ENCODE results near the gene GPC1. TPM values are rescaled to one million over a fixed set of nuclear protein-coding genes. Genes with fewer than 3 reads are reported as not detected.

The GPC1 gene
- total RNA-seq, 1 donor from 2014 or later: 101 TPM

GRCh38 chr2:240501531-240501991 is 66.1 kb downstream of the GPC1 start:
- no peak for ATAC-seq

GRCh38 chr2:240502059-240502429 is 66.6 kb downstream of the GPC1 start:
- no peak for ATAC-seq

GRCh38 chr2:240502430-240503121 is 67.1 kb downstream of the GPC1 start:
- ATAC-seq: no peak

- ATAC-seq: no peak
Observed at GRCh38 chr2:240503375-240503774, 67.9 kb downstream of the GPC1 start.

- no peak for ATAC-seq
Observed at GRCh38 chr2:240503848-240504247, 68.4 kb downstream of the GPC1 start.

GRCh38 chr2:240505910-240506309 is 70.4 kb downstream of the GPC1 start:
- ATAC-seq: no peak

GRCh38 chr2:240506406-240507059 is 71.1 kb downstream of the GPC1 start:
- no peak for ATAC-seq

GRCh38 chr2:240507060-240507777 is 71.8 kb downstream of the GPC1 start:
- ATAC-seq: peak; percentile 8

- peak; percentile 5 for ATAC-seq
Observed at GRCh38 chr2:240507778-240508251, 72.4 kb downstream of the GPC1 start.

- ATAC-seq: no peak
Observed at GRCh38 chr2:240508832-240509545, 73.5 kb downstream of the GPC1 start.

- ATAC-seq: no peak
Observed at GRCh38 chr2:240509667-240510512, 74.4 kb downstream of the GPC1 start.

GRCh38 chr2:240510513-240511210 is 75.2 kb downstream of the GPC1 start:
- ATAC-seq: no peak

GRCh38 chr2:240511351-240512108 is 76.1 kb downstream of the GPC1 start:
- ATAC-seq: no peak

- no peak for ATAC-seq
Observed at GRCh38 chr2:240512109-240512485, 76.6 kb downstream of the GPC1 start.

GRCh38 chr2:240512666-240513535 is 77.4 kb downstream of the GPC1 start:
- no peak for ATAC-seq

- peak; percentile 95 for ATAC-seq
Observed at GRCh38 chr2:240513549-240514287, 78.3 kb downstream of the GPC1 start.

GRCh38 chr2:240514631-240515030 is 79.2 kb downstream of the GPC1 start:
- ATAC-seq: peak; percentile 58

GRCh38 chr2:240517342-240517741 is 81.9 kb downstream of the GPC1 start:
- no peak for ATAC-seq

All from esophagus mucosa (tissue), 1 donor.